OCI-LY1 (cell line): ENCODE data around the gene PRODH.
"Not testable (repeated sequence)": the region's sequence is repeated elsewhere in the genome, so short reads cannot be mapped to it uniquely, and the experiment has no call there.

Experiments
- H2AFZ ChIP-seq: fragments of 200-600 bp; sonication (generic), shearing (Covaris generic); 2 replicates; pipeline ENCODE4 v1.6.0; 2014; ENCODE audit warnings: antibody characterized with exemption, mild to moderate bottlenecking, low read length
- H3F3A ChIP-seq: fragments of 200-600 bp; sonication (generic), shearing (Covaris generic); 2 replicates; pipeline ENCODE4 v1.6.0; 2014; ENCODE audit warnings: mild to moderate bottlenecking, antibody characterized with exemption, low read length, moderate library complexity; ENCODE audit not compliant: insufficient read depth
- H3K27ac ChIP-seq: fragments of 200-600 bp; sonication (generic); 2 replicates; pipeline ENCODE4 v1.5.1; 2014; ENCODE audit warnings: low read length, mixed run types, mild to moderate bottlenecking, low read depth; ENCODE audit not compliant: poor library complexity, severe bottlenecking
- H3K27me3 ChIP-seq: fragments of 200-600 bp; sonication (generic); 2 replicates; pipeline ENCODE4 v1.6.0; 2014; ENCODE audit warnings: antibody characterized with exemption, mild to moderate bottlenecking, low read length, moderate library complexity; ENCODE audit not compliant: insufficient read depth
- H3K36me3 ChIP-seq: fragments of 200-600 bp; sonication (generic); 2 replicates; pipeline ENCODE4 v1.6.1; 2014; ENCODE audit warnings: mild to moderate bottlenecking, antibody characterized with exemption, low read length, moderate library complexity, mixed read lengths; ENCODE audit not compliant: insufficient read depth
- H3K4me1 ChIP-seq: fragments of 200-600 bp; sonication (generic); 2 replicates; pipeline ENCODE4 v1.5.1; 2014; ENCODE audit warnings: mild to moderate bottlenecking, low read length, moderate library complexity; ENCODE audit not compliant: insufficient read depth, severe bottlenecking
- H3K4me2 ChIP-seq: fragments of 200-600 bp; sonication (generic), shearing (Covaris generic); 2 replicates; pipeline ENCODE4 v1.6.1; 2014; ENCODE audit warnings: low read length
- H3K4me3 ChIP-seq: fragments of 200-600 bp; sonication (generic); 2 replicates; pipeline ENCODE4 v1.5.1; 2014; ENCODE audit warnings: low read length, low read depth, mild to moderate bottlenecking, mixed read lengths; ENCODE audit not compliant: poor library complexity, severe bottlenecking
- H3K79me2 ChIP-seq: fragments of 200-600 bp; shearing (Covaris generic); 2 replicates; pipeline ENCODE4 v1.6.1; 2016; ENCODE audit warnings: mixed run types, low read length, mixed read lengths; ENCODE audit not compliant: insufficient read depth
- H3K9ac ChIP-seq: fragments of 200-600 bp; sonication (generic), shearing (Covaris generic); 2 replicates; pipeline ENCODE4 v1.6.1; 2014; ENCODE audit warnings: mild to moderate bottlenecking, low read length, mixed read lengths
- H3K9me2 ChIP-seq: fragments of 200-600 bp; sonication (generic), shearing (Covaris generic); 2 replicates; pipeline ENCODE4 v1.6.1; 2014; ENCODE audit warnings: low read depth, mild to moderate bottlenecking, low read length, mixed read lengths
- H3K9me3 ChIP-seq: fragments of 200-600 bp; shearing (Covaris generic); 2 replicates; pipeline ENCODE4 v1.6.1; 2014; ENCODE audit warnings: low read length, mixed read lengths
- H4K20me1 ChIP-seq: fragments of 200-600 bp; sonication (generic), shearing (Covaris generic); 2 replicates; pipeline ENCODE4 v1.6.0; 2016; ENCODE audit warnings: mild to moderate bottlenecking, low read length; ENCODE audit not compliant: insufficient read depth
- CTCF ChIP-seq: fragments of 200-600 bp; sonication (generic), shearing (Covaris generic); IDR thresholded peaks from 2 replicates; pipeline ENCODE4 v1.5.1; 2017; ENCODE audit warnings: mild to moderate bottlenecking, antibody characterized with exemption, low read length, moderate library complexity, mixed read lengths
- EZH2 ChIP-seq: fragments of 200-600 bp; sonication (generic), shearing (Covaris generic); IDR thresholded peaks from 2 replicates; pipeline ENCODE4 v1.8.0; 2017; ENCODE audit warnings: borderline replicate concordance, mixed run types, mild to moderate bottlenecking, antibody characterized with exemption, low read length, moderate library complexity, mixed read lengths

Gene PRODH

DNA sequence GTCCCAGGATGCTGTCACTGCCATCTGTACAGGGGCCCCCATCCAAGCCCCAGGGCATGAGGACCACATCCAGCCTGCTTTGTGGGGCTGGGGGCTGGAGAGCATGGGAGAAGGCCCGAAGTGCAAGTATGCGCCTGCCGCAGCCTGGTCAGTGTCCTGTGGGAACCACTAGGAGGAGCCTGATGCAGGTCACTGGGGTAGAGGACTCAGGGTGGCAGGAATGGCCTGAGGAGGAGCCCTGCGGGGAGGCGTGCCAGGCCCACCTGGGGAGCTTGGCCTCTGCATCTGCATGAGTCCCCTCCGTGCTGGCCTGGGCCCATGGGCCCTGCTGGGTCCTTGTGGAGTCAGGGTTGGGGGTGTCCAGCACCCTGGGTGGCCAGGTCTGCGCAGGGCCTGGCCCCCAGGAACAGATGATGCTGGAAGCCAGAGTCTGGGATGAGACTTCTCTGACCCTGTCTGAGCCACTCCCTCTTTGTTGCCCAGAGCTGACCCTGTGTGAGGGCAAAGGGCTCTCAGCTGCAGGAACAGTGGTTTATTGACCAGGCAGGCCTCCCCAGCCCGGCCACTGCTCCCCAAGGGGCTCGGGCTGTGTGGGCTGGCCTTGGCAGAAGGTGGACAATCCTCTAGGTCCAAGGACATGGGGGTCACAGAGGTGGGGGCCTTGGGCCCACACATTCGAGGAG, 23.7 kb downstream of the PRODH start:
- H3K27ac ChIP-seq, H3K79me2 ChIP-seq, H3K36me3 ChIP-seq, H3K9me2 ChIP-seq, H3K4me3 ChIP-seq, H3K4me1 ChIP-seq, H2AFZ ChIP-seq, H3K9ac ChIP-seq, H4K20me1 ChIP-seq, H3F3A ChIP-seq, H3K4me2 ChIP-seq, H3K27me3 ChIP-seq, H3K9me3 ChIP-seq: not testable (repeated sequence)

GRCh38 chr22:18911535-18911934, 24.6 kb downstream of the PRODH start:
- not testable (repeated sequence) for H3K36me3 ChIP-seq, H3K27ac ChIP-seq, H3K4me1 ChIP-seq, H3K27me3 ChIP-seq, H3K79me2 ChIP-seq, H4K20me1 ChIP-seq, H3K9ac ChIP-seq, H3K9me3 ChIP-seq, H3F3A ChIP-seq, H3K9me2 ChIP-seq, H3K4me3 ChIP-seq, H3K4me2 ChIP-seq, H2AFZ ChIP-seq

- H3K9me2 ChIP-seq, result no peaks in the 10 kb centered on the region
- no peaks in the 10 kb centered on the region for H3K79me2 ChIP-seq
- no peak overlapping the region for H3K27ac ChIP-seq
- no peak overlapping the region for H3K4me2 ChIP-seq
- no peaks in the 10 kb centered on the region for H3K4me1 ChIP-seq
- H3K9me3 ChIP-seq, result no peaks in the 10 kb centered on the region
- H3K27me3 ChIP-seq, result no peaks in the 10 kb centered on the region
- H3K4me3 ChIP-seq, result no peak overlapping the region
- H3K36me3 ChIP-seq, result no peaks in the 10 kb centered on the region
- TF ChIP-seq EZH2, result no peak
- no peak for TF ChIP-seq CTCF
- H3F3A ChIP-seq, result no peaks in the 10 kb centered on the region
- H4K20me1 ChIP-seq, result no peaks in the 10 kb centered on the region
- H3K9ac ChIP-seq, result no peak overlapping the region
- no peak overlapping the region for H2AFZ ChIP-seq
Measured at GRCh38 chr22:18909556-18909955, 26.5 kb downstream of the PRODH start.

DNA sequence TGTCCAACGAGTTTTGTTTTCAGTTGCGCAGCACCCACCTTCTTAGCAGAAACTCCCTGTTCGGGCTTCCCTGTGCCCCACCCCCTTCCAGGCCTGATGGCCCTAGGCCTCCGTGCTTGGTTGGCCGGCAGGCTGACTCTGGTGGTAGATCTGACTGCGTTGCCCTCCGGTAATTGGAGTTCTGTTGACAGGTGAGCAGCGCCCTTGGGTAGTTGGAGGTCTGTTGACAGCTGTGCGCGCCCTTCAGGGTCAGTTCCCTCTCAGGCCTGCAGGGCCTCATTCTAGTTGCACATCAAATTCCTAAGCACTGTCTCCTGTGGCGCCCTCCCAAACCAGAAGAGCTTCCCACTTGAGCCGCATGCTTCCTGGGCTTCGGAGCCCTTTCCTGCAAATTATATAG, 29.2 kb downstream of the PRODH start:
- H3F3A ChIP-seq, result no peaks in the 10 kb centered on the region
- no peaks in the 10 kb centered on the region for H3K9me3 ChIP-seq
- H3K4me3 ChIP-seq, result no peak overlapping the region
- no peak overlapping the region for H2AFZ ChIP-seq
- no peaks in the 10 kb centered on the region for H3K9me2 ChIP-seq
- H3K27me3 ChIP-seq, result no peaks in the 10 kb centered on the region
- no peaks in the 10 kb centered on the region for H3K4me1 ChIP-seq
- no peaks in the 10 kb centered on the region for H4K20me1 ChIP-seq
- H3K9ac ChIP-seq, result no peak overlapping the region
- TF ChIP-seq EZH2 (no peak), CTCF (no peak)
- H3K79me2 ChIP-seq, result no peaks in the 10 kb centered on the region
- H3K36me3 ChIP-seq, result no peaks in the 10 kb centered on the region
- H3K27ac ChIP-seq, result no peak overlapping the region
- H3K4me2 ChIP-seq, result no peak overlapping the region

GRCh38 chr22:18906410-18906745, 29.7 kb downstream of the PRODH start:
- H3K9ac ChIP-seq, H3K27ac ChIP-seq, H3K36me3 ChIP-seq, H3K4me2 ChIP-seq, H3K9me2 ChIP-seq, H4K20me1 ChIP-seq, H2AFZ ChIP-seq, H3K79me2 ChIP-seq, H3K9me3 ChIP-seq, H3K4me1 ChIP-seq, H3K4me3 ChIP-seq, H3K27me3 ChIP-seq, H3F3A ChIP-seq: not testable (repeated sequence)
